IgD-negative memory B cell (primary cell): ENCODE measurements around the gene CNN2. TPM values are rescaled to one million over a fixed set of nuclear protein-coding genes. Genes with fewer than 3 reads are reported as not detected.

Experiments
- H3K27ac Mint-ChIP-seq, 3 donors: one replicate each; pipeline ENCODE4 v1.8.0; 2020 to 2022; ENCODE audit warnings: mild to moderate bottlenecking in 3 of 3, mixed read lengths in 3 of 3, moderate library complexity in 1 of 3
- H3K27me3 Mint-ChIP-seq: one replicate; pipeline ENCODE4 v1.8.0; 2021; ENCODE audit warnings: mixed read lengths
- H3K36me3 Mint-ChIP-seq: one replicate; pipeline ENCODE4 v1.8.0; 2020; ENCODE audit warnings: mild to moderate bottlenecking, mixed read lengths
- H3K4me1 Mint-ChIP-seq, 3 donors: one replicate each; pipeline ENCODE4 v1.8.0; 2020 to 2022; ENCODE audit warnings: mixed read lengths in 3 of 3, mild to moderate bottlenecking in 1 of 3
- H3K4me3 Mint-ChIP-seq, 4 donors: one replicate each; pipeline ENCODE4 v1.8.0; 2020 to 2022; ENCODE audit warnings: mild to moderate bottlenecking in 4 of 4, mixed read lengths in 4 of 4, moderate library complexity in 3 of 4
- H3K9me3 Mint-ChIP-seq, 3 donors: one replicate each; pipeline ENCODE4 v1.8.0; 2020 to 2021; ENCODE audit warnings: mixed read lengths in 3 of 3, mild to moderate bottlenecking in 1 of 3
- polyA plus RNA-seq: library from polyadenylated mRNA; unstranded; fragments of 300-500 nt; fragmentation: Illumina TruSeq; gene quantifications from one replicate; pipeline ENCODE4 v1.2.3, GENCODE V29; 2021

Gene CNN2
- polyA plus RNA-seq, 1 donor from 2014 or later = 596 TPM

DNA sequence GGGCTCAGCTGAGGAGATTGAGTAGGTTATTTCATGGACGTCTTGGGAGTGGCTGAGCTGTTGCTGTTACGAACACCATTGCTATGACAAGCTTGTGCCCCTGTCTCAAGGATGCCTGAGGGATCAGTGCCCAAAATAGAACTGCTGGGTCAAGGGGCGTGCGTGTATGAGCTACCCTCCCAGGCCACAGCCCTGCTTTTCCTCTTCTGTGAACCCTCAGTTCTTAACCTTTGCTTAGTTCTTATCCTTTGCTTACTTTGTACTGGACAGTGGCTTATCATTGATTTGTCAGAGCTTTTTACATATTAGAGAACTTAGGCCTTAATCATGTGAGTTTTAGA, 49.6 kb downstream of the CNN2 start:
- H3K4me1 Mint-ChIP-seq = peaks cover 14 to 29% (median 25%) of the 10 kb centered on the region in 3 donors
- no peaks in the 10 kb centered on the region for H3K27me3 Mint-ChIP-seq
- H3K36me3 Mint-ChIP-seq = peaks cover 6% of the 10 kb centered on the region
- H3K9me3 Mint-ChIP-seq = no peaks in the 10 kb centered on the region
- H3K27ac Mint-ChIP-seq = peak overlapping the region; percentile 96 to 100 (median 98)
- peak overlapping the region in 3 of 4 donors; percentile 89 to 95 (median 90) for H3K4me3 Mint-ChIP-seq

DNA sequence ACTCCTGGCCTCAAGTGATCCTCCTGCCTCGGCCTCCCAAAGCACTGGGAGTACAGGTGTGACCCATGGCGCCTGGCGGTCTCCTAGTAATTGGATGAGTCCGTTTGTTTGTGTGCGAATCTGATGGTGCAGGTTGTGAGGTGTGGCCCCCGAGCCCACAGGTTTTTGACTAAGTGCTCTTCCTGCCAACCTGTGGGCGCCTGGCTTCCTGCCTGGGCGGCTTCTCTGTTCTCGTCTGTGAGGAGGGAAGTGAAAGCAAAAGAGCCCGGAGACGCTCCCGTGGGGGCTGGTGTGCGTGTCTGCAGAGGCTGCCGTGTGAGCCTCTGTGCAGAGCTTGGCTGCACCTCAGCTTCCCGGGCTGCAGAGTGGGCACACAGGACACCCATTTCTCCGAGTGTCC, 50.5 kb downstream of the CNN2 start:
- H3K4me3 Mint-ChIP-seq = peak overlapping the region; percentile 70 to 95 (median 92)
- H3K27me3 Mint-ChIP-seq = no peaks in the 10 kb centered on the region
- H3K4me1 Mint-ChIP-seq = peaks cover 14 to 25% (median 23%) of the 10 kb centered on the region in 3 donors
- H3K9me3 Mint-ChIP-seq = no peaks in the 10 kb centered on the region
- peaks cover 4% of the 10 kb centered on the region for H3K36me3 Mint-ChIP-seq
- peak overlapping the region; percentile 96 to 100 (median 98) for H3K27ac Mint-ChIP-seq

DNA sequence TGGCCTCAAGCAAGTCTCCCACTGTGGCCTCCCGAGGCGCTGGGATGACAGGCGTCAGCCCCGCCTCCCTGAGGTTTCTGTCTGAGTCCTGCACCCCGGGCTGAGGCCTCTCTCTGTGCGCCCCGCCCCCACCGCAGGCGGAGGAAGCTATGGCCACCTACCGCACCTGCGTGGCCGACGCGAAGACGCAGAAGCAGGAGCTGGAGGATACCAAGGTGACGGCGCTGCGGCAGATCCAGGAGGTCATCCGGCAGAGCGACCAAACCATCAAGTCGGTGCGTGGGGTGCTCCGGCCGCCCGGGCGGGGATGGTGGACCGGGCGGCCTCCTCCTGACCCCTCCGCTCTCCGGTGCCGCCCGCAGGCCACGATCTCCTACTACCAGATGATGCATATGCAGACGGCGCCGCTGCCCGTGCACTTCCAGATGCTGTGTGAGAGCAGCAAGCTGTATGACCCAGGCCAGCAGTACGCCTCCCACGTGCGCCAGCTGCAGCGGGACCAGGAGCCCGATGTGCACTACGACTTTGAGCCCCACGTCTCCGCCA, 53.2 kb downstream of the CNN2 start:
- Mint-ChIP-seq H3K4me1 (peaks cover 18 to 25% (median 20%) of the 10 kb centered on the region in 3 donors), H3K4me3 (peak overlapping the region in 2 of 4 donors; percentile 35 to 51), H3K9me3 (no peaks in the 10 kb centered on the region), H3K27ac (peak overlapping the region in 2 of 3 donors; percentile 27 to 94), H3K36me3 (peaks cover 4% of the 10 kb centered on the region), H3K27me3 (no peaks in the 10 kb centered on the region)

DNA sequence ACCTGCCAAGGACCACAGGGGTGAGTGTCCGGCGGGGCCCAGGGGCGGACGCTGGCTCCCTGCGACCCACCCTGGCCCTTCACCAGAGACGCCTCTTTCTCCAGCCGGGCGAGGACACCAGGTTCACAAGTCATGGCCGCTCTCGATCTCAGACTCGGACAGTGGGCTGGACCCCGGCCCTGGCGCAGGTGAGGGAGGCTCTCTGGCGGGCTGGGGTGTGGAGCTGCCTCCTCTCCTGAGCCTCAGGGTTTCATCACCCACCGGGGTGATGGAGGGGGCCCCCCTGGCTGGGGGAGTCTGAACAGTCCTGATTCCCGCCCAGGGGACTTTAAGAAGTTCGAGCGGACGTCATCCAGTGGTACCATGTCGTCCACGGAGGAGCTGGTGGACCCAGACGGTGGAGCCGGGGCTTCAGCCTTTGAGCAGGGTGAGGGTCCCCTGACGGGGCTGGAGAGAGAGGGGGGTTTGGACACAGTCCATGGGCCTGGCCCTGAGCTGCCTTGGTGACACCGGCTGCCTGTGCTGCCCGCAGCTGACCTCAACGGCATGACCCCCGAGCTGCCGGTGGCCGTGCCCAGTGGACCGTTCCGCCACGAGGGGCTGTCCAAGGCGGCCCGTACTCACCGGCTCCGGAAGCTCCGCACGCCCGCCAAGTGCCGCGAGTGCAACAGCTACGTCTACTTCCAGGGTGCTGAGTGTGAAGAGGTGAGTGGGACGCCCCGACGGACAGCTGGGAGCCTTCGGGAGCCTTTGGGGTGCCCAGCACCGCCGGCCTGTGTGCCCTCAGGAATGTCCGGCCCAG, 54.2 kb downstream of the CNN2 start:
- H3K27ac Mint-ChIP-seq = peak overlapping the region in 1 of 3 donors; percentile 94
- no peaks in the 10 kb centered on the region for H3K27me3 Mint-ChIP-seq
- no peaks in the 10 kb centered on the region for H3K9me3 Mint-ChIP-seq
- H3K4me1 Mint-ChIP-seq = peaks cover 20 to 31% (median 24%) of the 10 kb centered on the region in 3 donors
- peaks cover 4% of the 10 kb centered on the region for H3K36me3 Mint-ChIP-seq
- H3K4me3 Mint-ChIP-seq = no peak overlapping the region

GRCh38 chr19:1081301-1082164, 55.1 kb downstream of the CNN2 start:
- Mint-ChIP-seq H3K4me1 (peaks cover 12 to 25% (median 18%) of the 10 kb centered on the region in 3 donors), H3K36me3 (peaks cover 4% of the 10 kb centered on the region), H3K9me3 (no peaks in the 10 kb centered on the region), H3K27me3 (no peaks in the 10 kb centered on the region), H3K4me3 (peak overlapping the region in 3 of 4 donors; percentile 41 to 77 (median 54)), H3K27ac (peak overlapping the region; percentile 67 to 94 (median 81))

DNA sequence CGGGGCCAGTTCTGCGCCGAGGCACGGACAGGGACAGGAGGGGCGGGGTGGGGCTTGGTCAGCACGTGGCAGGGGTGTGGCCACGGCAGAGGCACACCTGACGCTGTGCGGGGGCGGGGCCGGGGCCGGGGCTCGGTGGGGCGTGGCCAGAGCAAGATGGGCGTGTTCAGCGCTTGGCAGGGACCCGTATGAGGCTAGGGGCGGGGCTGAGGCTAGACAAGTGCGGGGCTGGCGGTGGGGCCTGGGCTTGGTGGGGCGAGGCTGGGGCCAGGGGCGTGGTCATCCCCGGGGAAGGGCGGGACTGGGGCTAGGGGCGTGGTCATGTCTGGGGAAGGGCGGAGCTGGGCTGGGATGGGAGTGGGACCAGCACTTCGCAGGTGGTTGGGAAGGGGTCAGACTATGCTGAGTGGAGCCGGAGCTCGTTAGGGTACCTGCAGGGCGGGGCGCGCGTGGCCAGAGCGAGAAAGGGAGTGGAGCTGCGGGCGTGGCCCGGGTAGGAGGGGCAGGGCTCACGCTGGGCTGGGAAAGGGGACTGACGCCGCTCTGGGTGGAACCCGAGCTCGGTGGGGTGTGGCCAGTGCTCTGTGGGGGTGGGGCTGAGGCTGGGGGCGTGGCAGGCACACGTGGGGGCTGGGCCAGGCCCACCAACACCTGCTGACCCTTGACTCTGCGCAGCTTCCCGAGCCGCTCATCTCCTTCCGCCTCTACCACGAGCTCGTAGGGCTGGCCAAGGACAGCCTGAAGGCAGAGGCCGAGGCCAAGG, 55.9 kb downstream of the CNN2 start:
- H3K4me3 Mint-ChIP-seq = peak overlapping the region in 3 of 4 donors; percentile 41 to 77 (median 54)
- peaks cover 8 to 19% (median 11%) of the 10 kb centered on the region in 3 donors for H3K4me1 Mint-ChIP-seq
- H3K36me3 Mint-ChIP-seq = no peaks in the 10 kb centered on the region
- no peaks in the 10 kb centered on the region for H3K9me3 Mint-ChIP-seq
- peak overlapping the region; percentile 67 to 94 (median 81) for H3K27ac Mint-ChIP-seq
- H3K27me3 Mint-ChIP-seq = no peaks in the 10 kb centered on the region

GRCh38 chr19:1082928-1083816, 56.8 kb downstream of the CNN2 start:
- Mint-ChIP-seq H3K36me3 (no peaks in the 10 kb centered on the region), H3K27me3 (no peaks in the 10 kb centered on the region), H3K9me3 (no peaks in the 10 kb centered on the region), H3K4me1 (peaks cover 14 to 26% (median 18%) of the 10 kb centered on the region in 3 donors), H3K27ac (peak overlapping the region; percentile 31 to 97 (median 86)), H3K4me3 (peak overlapping the region in 3 of 4 donors; percentile 21 to 81 (median 77))

GRCh38 chr19:1084024-1084868, 57.8 kb downstream of the CNN2 start:
- no peaks in the 10 kb centered on the region for H3K27me3 Mint-ChIP-seq
- H3K4me1 Mint-ChIP-seq = peaks cover 18 to 28% (median 19%) of the 10 kb centered on the region in 3 donors
- peak overlapping the region; percentile 31 to 97 (median 86) for H3K27ac Mint-ChIP-seq
- peak overlapping the region in 2 of 4 donors; percentile 77 to 81 for H3K4me3 Mint-ChIP-seq
- no peaks in the 10 kb centered on the region for H3K9me3 Mint-ChIP-seq
- H3K36me3 Mint-ChIP-seq = no peaks in the 10 kb centered on the region

GRCh38 chr19:1085053-1085658, 58.7 kb downstream of the CNN2 start:
- Mint-ChIP-seq H3K9me3 (no peaks in the 10 kb centered on the region), H3K27me3 (no peaks in the 10 kb centered on the region), H3K27ac (peak overlapping the region in 2 of 3 donors; percentile 86 to 97), H3K4me1 (peaks cover 18 to 28% (median 19%) of the 10 kb centered on the region in 3 donors), H3K36me3 (no peaks in the 10 kb centered on the region), H3K4me3 (peak overlapping the region in 3 of 4 donors; percentile 43 to 81 (median 73))

GRCh38 chr19:1085676-1086442, 59.5 kb downstream of the CNN2 start:
- H3K27me3 Mint-ChIP-seq = no peaks in the 10 kb centered on the region
- peaks cover 18 to 27% (median 19%) of the 10 kb centered on the region in 3 donors for H3K4me1 Mint-ChIP-seq
- peak overlapping the region; percentile 35 to 97 (median 53) for H3K27ac Mint-ChIP-seq
- H3K36me3 Mint-ChIP-seq = no peaks in the 10 kb centered on the region
- H3K9me3 Mint-ChIP-seq = no peaks in the 10 kb centered on the region
- peak overlapping the region in 2 of 4 donors; percentile 32 to 81 for H3K4me3 Mint-ChIP-seq

DNA sequence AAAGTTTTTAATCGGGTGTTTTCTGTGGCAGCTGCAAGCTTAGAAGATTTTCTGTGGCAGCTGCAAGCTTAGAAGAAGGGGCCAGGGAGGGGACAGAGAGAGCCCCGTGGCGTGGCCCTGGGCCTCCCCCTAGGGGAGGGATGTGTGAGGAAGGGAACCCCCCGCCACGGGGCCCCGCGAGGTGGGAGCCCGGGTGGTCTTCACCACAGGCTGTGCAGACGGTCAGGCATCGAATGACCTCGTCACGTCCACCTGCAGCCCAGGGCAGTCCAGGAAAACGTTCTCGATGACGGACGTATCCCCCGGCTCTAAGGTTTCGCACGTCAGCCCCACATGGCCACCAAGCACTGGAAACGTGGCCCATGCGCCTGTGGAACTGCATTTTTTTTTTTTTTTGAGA, 60.2 kb downstream of the CNN2 start:
- no peaks in the 10 kb centered on the region for H3K9me3 Mint-ChIP-seq

More for the DNA sequence above, 60.2 kb downstream of the CNN2 start:
- Mint-ChIP-seq H3K4me1 (peaks cover 18 to 23% (median 19%) of the 10 kb centered on the region in 3 donors), H3K27ac (peak overlapping the region in 1 of 3 donors; percentile 93), H3K27me3 (no peaks in the 10 kb centered on the region), H3K4me3 (peak overlapping the region in 1 of 4 donors; percentile 12), H3K36me3 (no peaks in the 10 kb centered on the region)
